NCI-H82 (cell line): ENCODE results near the gene HCAR2.
"Not testable (repeated sequence)": the region's sequence is repeated elsewhere in the genome, so short reads cannot be mapped to it uniquely, and the experiment has no call there.

Experiments
- DNase-seq: peaks from one replicate; lab custom pipeline; 2025; lab: John Stamatoyannopoulos, UW

HCAR2 gene

DNA sequence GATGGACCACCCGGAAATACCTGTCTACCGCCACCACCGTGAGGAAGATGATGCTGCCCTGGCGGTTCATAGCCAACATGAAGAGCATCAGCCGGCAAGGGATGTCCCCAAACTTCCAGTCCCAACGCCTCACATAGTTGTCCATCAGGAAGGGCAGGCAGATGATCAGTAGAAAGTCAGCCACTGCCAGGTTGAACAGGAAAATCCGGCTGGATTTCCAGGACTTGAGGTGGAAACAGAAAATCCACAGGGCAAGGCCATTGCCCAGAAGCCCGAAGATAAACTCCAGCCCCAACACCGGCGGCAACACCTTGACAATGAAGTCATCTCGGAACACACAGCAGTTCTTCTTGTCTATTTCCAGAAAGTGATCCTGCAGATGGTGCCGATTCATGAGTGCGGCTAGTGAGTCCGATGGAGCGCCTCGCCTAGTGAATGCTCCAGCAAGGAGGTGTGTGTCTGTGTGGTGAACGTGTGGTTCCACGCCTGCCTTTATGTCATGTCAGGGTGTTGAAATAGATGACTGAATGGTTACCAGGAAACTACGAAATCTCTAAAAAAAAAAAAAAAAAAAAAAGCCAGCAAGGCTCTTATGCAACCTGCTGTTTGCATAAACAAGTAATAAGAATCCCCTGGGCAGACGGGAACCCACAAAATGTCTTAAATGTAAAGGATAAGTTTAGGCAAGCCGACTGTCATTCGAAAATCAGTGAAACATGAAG, at the start of gene HCAR2:
HCAR2 (minus strand) TSS at position 468 of the 722 bp plus-strand sequence; CDS start at position 394, 74 bp downstream.
- DNase-seq, result not testable (repeated sequence)

DNA sequence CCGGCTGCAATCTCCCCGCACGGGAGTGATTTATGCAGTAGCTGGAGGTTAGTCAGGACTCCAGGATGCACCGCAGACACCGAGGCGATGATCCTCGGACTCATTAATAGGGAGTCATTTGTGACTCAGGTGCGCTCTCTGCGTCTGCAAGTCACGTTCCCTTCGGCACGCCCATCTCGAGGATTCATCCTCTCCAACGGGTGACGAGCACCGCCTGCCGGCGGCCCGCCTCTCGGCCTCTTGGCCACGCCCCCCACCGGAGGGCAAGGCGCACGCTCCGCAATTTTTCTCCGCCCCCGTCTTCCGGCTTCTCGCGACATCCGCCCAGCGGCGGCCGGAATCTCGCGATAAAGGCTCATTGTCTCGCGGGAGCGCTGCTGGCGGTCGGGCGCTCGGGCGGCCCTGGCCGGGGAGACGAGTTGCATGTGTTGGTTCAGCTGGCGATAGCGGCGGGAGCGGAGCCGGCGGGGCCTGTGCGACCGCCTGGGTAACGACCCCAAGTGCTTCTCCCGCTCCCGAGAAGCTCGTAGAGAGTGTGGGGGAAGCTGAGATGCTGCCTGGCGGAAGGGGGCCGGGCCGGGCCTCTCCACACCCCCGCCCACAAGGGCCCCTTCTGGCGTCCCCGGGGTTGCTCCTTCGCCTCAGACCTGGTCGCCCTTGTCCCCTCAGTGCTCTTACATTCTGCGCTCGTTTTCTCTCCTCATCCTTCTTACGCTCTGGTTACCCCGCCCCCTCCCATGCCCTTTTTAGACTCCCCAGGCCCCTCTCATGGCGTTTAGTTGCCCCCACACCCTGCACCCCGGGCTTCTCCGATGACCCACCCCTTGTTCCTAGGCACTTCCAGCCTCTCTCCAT, 49.5 kb upstream of the HCAR2 start, which contains the start of gene DENR:
DENR (plus strand) TSS at position 361 of the 855 bp plus-strand sequence. CDS start 878 bp downstream, outside the sequence.
- DNase-seq, result peak; percentile 99

DNA sequence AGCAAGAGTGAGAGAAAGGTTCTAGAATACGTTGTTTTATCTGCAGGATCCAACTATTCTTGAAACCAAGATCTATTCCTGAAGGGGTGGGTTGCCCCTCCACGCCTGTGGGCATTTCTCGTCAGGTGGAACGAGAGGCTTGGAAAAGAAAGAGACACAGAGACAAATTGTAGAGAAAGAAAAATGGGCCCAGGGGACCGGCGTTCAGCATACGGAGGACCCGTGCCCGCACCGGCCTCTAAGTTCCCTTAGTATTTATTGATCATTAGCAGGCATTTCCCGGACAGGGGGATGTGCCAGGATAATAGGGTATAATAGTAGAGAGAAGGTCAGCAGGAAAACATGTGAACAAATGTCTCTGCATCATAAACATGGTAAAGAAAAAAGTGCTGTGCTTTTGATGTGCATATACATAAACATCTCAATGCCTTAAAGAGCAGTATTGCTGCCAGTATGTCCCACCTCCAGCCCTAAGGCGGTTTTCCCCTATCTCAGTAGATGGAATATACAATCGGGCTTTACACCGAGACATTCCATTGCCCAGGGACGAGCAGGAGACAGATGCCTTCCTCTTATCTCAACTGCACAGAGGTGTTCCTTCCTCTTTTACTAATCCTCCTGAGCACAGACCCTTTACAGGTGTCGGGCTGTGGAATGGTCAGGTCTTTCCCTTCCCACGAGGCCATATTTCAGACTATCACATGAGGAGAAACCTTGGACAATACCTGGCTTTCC, 47.8 kb upstream of the HCAR2 start:
- peak; percentile 12 for DNase-seq

GRCh38 chr12:122749569-122750332, 46.6 kb upstream of the HCAR2 start:
- DNase-seq, result peak; percentile 62

DNA sequence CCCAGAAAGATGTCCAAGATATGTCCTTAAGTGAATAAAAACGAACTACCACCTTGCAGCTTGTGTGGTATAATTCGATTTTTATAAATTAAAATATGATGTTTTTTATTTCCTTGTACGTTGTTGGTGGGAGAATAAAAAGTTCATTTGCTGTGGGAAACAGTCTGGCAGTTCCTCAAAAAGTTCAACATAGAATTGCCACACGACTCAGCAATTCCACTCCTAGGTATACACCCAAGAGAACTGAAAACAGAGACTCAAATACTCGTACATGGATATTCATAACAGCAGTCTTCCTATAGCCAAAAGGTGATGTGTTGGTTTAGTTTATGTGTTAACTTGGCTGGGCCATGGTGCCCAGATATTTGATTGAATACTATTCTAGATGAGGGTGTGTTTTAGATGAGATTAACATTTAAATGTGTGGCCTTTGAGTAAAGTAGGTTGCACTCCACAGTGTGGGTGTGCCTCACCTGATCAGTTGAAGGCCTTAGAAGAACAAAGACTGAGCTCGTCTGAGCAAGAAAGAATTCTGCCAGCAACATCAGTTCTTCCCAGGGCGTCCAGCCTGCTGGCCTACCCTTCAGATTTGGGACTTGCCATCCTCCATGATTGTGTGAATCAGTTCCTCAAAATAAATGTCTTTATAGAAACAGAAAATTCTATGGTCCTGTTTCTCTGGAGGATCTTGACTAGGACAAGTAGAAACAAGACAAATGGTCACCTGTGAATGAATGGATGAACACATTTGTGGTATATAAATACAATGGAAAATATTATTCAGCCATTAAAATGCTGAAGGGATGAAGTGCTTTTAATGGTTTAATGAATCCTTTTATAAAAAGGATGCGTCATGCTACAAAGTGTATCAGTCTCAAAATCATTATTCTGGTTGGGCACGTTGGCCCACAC, 44.3 kb upstream of the HCAR2 start:
- no peak for DNase-seq

GRCh38 chr12:122743895-122744525, 40.9 kb upstream of the HCAR2 start:
- no peak for DNase-seq

- DNase-seq, result no peak
These were observed 37.2 kb upstream of the HCAR2 start for GRCh38 chr12:122740351-122740750.

- DNase-seq, result no peak
These were observed 35.4 kb upstream of the HCAR2 start for GRCh38 chr12:122738571-122738970.

- DNase-seq, result no peak
These were observed 29.5 kb upstream of the HCAR2 start for GRCh38 chr12:122732611-122733010.

- no peak for DNase-seq
These were observed 29.0 kb upstream of the HCAR2 start for GRCh38 chr12:122732170-122732569.

GRCh38 chr12:122730215-122731014, 27.3 kb upstream of the HCAR2 start, which contains the start of gene HCAR1:
HCAR1 (minus strand) TSS chr12:122730844; CDS start chr12:122730339, 505 bp downstream.
- no peak for DNase-seq

GRCh38 chr12:122729583-122730214, 26.5 kb upstream of the HCAR2 start:
- no peak for DNase-seq

GRCh38 chr12:122726080-122726558, 23.0 kb upstream of the HCAR2 start:
- DNase-seq, result no peak

DNA sequence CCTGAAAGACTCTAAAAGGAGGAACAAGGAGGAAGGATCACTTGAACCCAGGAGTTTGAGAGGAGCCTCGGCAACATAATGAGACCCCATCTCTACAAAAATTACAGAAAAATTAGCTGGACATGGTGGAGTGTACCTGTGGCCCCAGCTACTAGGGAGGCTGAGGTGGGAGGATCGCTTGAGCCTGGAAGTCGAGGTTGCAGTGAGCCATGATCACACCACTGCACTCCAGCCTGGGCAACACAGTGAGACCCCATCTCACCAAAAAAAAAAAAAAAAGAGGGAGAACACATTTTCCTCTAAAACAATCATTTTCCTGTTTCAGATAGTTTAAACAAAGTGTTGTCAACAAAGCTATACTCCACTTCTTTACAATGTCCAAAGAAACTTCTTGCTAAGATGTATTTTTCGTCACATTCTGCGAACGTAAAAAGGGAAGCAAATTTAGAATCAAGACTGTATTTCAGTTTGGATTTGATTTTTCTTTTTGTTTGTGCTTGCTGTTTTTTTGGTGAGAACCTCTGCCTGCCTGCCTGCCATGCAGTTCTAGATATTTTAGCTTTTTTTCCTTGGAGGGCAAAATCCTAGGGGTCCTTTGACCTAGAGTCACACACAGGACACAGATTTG, 22.4 kb upstream of the HCAR2 start:
- DNase-seq, result no peak

DNA sequence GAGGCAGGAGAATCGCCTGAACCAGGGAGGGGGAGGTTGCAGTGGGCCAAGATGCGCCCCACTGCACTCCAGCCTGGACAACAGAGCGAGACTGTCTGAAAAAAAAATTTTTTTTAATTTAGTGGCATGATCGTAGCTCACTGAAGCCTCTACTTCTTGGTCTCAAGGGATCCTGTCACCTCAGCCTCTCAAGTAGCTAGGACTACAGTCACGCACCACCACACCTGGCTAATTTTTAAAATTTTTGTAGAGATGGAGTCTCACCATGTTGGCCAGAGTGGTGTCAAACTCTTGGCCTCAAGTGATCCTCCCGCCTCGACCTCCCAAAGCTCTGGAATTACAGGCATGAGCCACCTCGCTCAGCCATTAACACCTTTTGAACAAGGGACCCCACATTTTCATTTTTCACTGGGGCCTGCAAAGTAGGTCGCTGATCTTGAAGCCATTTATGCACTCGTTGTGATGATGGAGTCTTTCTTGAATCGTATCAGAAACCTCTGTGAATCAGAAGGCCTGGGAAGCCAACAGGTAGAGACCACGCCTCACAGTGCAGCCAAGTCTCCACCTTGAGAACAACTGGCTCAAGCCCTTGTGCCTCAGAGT, 21.6 kb upstream of the HCAR2 start:
- DNase-seq, result no peak

DNA sequence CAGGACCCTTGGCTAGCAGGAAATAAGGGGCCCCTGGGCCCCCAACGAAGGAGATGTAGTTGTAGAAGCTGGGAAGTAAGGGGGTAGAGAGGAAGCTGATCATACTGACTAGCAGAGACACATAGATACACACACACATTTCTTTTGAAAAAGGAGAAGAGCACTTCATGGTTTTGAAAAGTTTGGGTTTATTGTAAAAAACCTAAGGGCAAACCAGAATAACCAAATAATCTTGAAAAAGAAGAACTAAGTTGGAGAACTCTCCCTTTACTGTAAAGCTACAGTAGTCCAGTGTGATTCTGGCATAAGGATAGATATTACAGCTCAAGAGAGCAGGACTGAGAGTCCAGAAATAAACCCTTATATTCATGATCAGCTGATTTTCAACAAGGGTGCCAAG, 19.2 kb upstream of the HCAR2 start:
- DNase-seq, result no peak

- no peak for DNase-seq
These were observed 17.9 kb upstream of the HCAR2 start for GRCh38 chr12:122721057-122721545.
